ENCODE results near the gene CDS2. TPM values are rescaled to one million over a fixed set of nuclear protein-coding genes. Genes with fewer than 3 reads are reported as not detected.

The CDS2 gene
- total RNA-seq, 1 donor = 49.1 TPM

DNA sequence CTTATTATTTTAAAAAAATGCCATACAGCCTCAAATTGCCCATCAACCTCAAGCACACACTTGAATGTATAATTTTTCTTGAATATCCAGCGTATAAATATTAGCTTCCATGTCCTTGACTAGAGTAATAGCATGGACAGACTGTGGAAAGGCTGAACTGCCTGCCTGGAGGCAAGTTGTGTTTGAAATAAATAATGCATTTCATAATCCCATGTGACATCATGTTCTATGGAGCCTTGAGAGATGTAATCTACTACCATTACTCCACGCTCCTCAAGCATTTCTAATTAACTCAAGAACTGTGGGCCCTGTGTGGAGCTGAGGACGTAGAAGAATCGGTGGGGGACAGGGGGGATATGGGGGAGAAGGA is 94.2 kb downstream of the CDS2 start:
- H3K4me1 ChIP-seq (ENCODE audit: insufficient read depth, low read length) = peaks cover 8% of the 10 kb centered on the region

DNA sequence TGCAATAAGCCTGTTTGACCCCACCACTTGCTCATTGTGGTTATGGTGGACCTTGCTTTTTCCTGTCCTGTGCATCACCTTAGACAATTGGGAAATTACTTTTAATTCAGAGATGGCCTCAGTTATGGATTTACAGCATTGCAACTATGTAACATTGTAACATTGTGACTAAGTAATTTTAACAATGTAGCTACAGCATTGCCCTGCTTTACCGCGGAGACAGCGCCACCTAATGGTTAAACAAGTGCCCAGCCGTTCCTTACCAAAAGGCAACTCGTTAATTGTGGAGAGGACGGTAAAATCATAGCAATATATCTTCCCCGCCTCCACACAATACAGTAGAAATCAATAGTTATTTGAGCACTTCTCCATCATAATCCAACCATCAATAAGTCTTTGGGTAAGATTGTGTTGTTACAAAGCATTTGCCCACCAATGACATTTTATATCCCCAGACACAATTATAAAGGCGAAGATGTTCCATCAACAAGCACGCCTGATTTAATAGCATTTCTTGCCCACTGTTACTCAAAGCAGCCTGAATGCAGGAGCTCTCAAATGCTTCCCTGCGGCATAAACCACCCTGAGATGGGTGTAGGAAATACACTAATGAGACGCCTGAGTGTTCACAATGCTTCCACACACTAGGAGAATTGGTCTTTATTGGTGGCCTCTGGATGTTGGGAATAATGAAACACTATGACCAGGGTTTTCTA is 96.3 kb downstream of the CDS2 start:
- no peaks in the 10 kb centered on the region for H3K9me3 ChIP-seq (ENCODE audit: low read depth, low read length)
- no peaks in the 10 kb centered on the region for H3K27me3 ChIP-seq (ENCODE audit: insufficient read depth, low read length)
- peaks cover 8% of the 10 kb centered on the region for H3K4me1 ChIP-seq (ENCODE audit: insufficient read depth, low read length)
- no peak overlapping the region for H3K4me3 ChIP-seq (ENCODE audit: low read length)

More for the DNA sequence above, 94.2 kb downstream of the CDS2 start:
- Histone ChIP-seq H3K9me3 (ENCODE audit: low read depth, low read length) (no peaks in the 10 kb centered on the region), H3K27me3 (ENCODE audit: insufficient read depth, low read length) (no peaks in the 10 kb centered on the region), H3K4me3 (ENCODE audit: low read length) (no peak overlapping the region)

DNA sequence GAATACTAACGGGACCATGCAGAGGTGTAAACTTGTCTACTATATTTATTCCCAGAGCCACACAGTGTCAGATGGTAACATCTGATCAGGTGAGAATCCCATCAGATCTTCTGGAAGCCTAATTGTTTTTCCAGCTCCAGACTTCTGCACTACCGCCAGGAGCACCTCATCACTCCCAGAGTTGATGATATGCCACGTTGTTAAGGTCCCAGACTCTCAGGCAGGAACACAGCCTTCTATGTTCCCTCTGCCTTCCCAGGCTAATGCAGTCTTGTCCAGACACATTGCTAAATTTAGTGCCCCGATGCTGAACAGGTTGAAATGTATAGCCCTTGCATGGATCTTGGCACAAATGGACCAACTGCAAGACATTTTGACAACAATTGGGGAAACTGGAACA is 103.7 kb downstream of the CDS2 start:
- Histone ChIP-seq H3K27me3 (ENCODE audit: insufficient read depth, low read length) (peaks cover 21% of the 10 kb centered on the region), H3K9me3 (ENCODE audit: low read depth, low read length) (no peaks in the 10 kb centered on the region), H3K4me1 (ENCODE audit: insufficient read depth, low read length) (no peaks in the 10 kb centered on the region), H3K4me3 (ENCODE audit: low read length) (no peak overlapping the region)

DNA sequence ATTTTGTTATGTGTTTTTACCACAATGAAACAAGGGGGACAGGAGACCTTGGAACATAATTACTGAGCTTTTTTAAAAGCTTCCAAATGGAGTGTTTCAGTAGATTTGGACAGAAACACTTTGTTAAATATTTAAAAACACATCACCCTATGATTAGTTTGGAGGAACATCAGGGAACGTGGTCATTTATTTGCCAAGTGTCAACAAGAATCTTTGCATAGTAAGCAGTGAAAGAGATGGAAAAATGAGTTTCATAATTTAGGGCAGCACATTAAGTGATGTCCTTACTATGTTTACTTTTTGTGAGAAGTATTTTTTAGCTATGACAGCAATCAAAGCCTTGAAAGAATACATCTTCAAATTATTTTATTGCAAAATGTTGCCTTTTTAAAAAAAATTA is 107.3 kb downstream of the CDS2 start:
- H3K4me1 ChIP-seq (ENCODE audit: insufficient read depth, low read length) = no peaks in the 10 kb centered on the region
- no peak overlapping the region for H3K4me3 ChIP-seq (ENCODE audit: low read length)
- H3K27me3 ChIP-seq (ENCODE audit: insufficient read depth, low read length) = peaks cover 21% of the 10 kb centered on the region
- H3K9me3 ChIP-seq (ENCODE audit: low read depth, low read length) = no peaks in the 10 kb centered on the region

DNA sequence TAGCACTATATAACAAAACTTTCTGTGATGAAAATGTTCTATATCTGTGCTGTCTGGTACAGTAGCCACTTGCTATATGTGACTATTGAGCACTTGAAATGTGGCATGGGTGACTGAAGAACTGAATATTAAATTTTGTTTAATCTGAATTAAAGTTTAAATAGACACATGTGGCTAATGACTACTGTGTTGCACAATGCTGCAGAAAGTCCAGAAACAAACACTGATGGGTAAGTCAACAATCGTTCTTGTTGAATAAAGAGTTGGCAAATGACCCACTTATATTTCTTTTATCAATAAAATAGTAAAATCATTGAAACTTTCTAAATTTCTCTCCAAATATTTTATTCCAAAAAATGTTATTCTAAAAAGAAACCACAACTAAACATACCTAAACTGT is 108.2 kb downstream of the CDS2 start:
- Histone ChIP-seq H3K4me1 (ENCODE audit: insufficient read depth, low read length) (no peaks in the 10 kb centered on the region), H3K27me3 (ENCODE audit: insufficient read depth, low read length) (peaks cover 21% of the 10 kb centered on the region), H3K4me3 (ENCODE audit: low read length) (no peak overlapping the region), H3K9me3 (ENCODE audit: low read depth, low read length) (no peaks in the 10 kb centered on the region)

Other genes with a start within 250 kb of the CDS2 start
- gene SLC23A2, start 125.5 kb upstream of the CDS2 start, total RNA-seq = 20.9 TPM
- 53.7 TPM for gene TMEM230, start 13.9 kb upstream of the CDS2 start, total RNA-seq
- 18.7 TPM for gene PCNA, start 7.0 kb upstream of the CDS2 start, total RNA-seq
- gene PROKR2, start 189.9 kb downstream of the CDS2 start, total RNA-seq = not detected